Keratinocyte (primary cell): ENCODE measurements around the gene RTN3. TPM values are rescaled to one million over a fixed set of nuclear protein-coding genes. Genes with fewer than 3 reads are reported as not detected.

ENCODE experiments used
- DNase-seq: peaks from one replicate; pipeline ENCODE4 v3.0.0-alpha.2; 2011; ENCODE audit warnings: low read depth, missing footprints, low spot score
- FAIRE-seq: peaks from 2 replicates; lab custom pipeline; 2011; peaks lifted over from hg19 to GRCh38; lab: Jason Lieb, UNC
- H2AFZ ChIP-seq: 2 replicates; pipeline ENCODE4 v1.6.0; 2012; ENCODE audit warnings: low read length, control low read depth, inconsistent platforms; ENCODE audit not compliant: control insufficient read depth
- H3K27ac ChIP-seq: 2 replicates; pipeline ENCODE4 v1.5.1; 2011; ENCODE audit warnings: low read length; ENCODE audit not compliant: control insufficient read depth, insufficient read depth
- H3K27me3 ChIP-seq: 3 replicates; pipeline ENCODE4 v1.6.0; 2011; ENCODE audit warnings: low read length; ENCODE audit not compliant: control insufficient read depth, insufficient read depth; ENCODE audit errors: extremely low read depth
- H3K36me3 ChIP-seq, 2 experiments: 2 replicates in 1 of 2; 3 replicates in 1 of 2; pipeline ENCODE4 v1.5.1; 2011; ENCODE audit warnings: low read length in 2 of 2, mild to moderate bottlenecking in 1 of 2; ENCODE audit not compliant: control insufficient read depth in 2 of 2, insufficient read depth in 2 of 2; ENCODE audit errors: extremely low read depth in 1 of 2
- H3K4me1 ChIP-seq: 3 replicates; pipeline ENCODE4 v1.5.1; 2011; ENCODE audit warnings: low read length; ENCODE audit not compliant: control insufficient read depth, insufficient read depth; ENCODE audit errors: extremely low read depth
- H3K4me2 ChIP-seq: 3 replicates; pipeline ENCODE4 v1.6.0; 2011; ENCODE audit warnings: low read depth, low read length; ENCODE audit not compliant: control insufficient read depth, insufficient read depth; ENCODE audit errors: extremely low read depth
- H3K4me3 ChIP-seq, 3 experiments: fragments of 200-600 bp in 1 of 3; sonication (generic) in 1 of 3; 2 replicates in 2 of 3; 3 replicates in 1 of 3; pipeline ENCODE4 v1.5.1; 2011 to 2016; ENCODE audit warnings: low read length in 3 of 3, mild to moderate bottlenecking in 3 of 3, control low read depth in 2 of 3, inconsistent platforms in 1 of 3, low read depth in 1 of 3, mixed read lengths in 1 of 3, mixed run types in 1 of 3, moderate library complexity in 1 of 3; ENCODE audit not compliant: control insufficient read depth in 2 of 3, insufficient read depth in 2 of 3; ENCODE audit errors: extremely low read depth in 1 of 3
- H3K79me2 ChIP-seq: 2 replicates; pipeline ENCODE4 v1.6.0; 2012; ENCODE audit warnings: low read length; ENCODE audit not compliant: control insufficient read depth, insufficient read depth
- H3K9ac ChIP-seq: 3 replicates; pipeline ENCODE4 v1.6.0; 2011; ENCODE audit warnings: low read length; ENCODE audit not compliant: control insufficient read depth, insufficient read depth; ENCODE audit errors: extremely low read depth
- H3K9me1 ChIP-seq: 3 replicates; pipeline ENCODE4 v1.6.0; 2011; ENCODE audit warnings: low read length; ENCODE audit not compliant: control insufficient read depth, insufficient read depth; ENCODE audit errors: extremely low read depth
- H3K9me3 ChIP-seq: 2 replicates; pipeline ENCODE4 v1.5.1; 2012; ENCODE audit warnings: low read depth, low read length; ENCODE audit not compliant: control insufficient read depth
- H4K20me1 ChIP-seq: 3 replicates; pipeline ENCODE4 v1.6.0; 2011; ENCODE audit warnings: low read length; ENCODE audit not compliant: control insufficient read depth, insufficient read depth; ENCODE audit errors: extremely low read depth
- CTCF ChIP-seq, 3 experiments: IDR thresholded peaks in 1 of 3; conservative IDR thresholded peaks in 1 of 3; optimal IDR thresholded peaks in 1 of 3; 2 replicates in 2 of 3; 3 replicates in 1 of 3; pipeline versions ENCODE3 to v1.5.1; 2011; ENCODE audit warnings: low read length in 3 of 3, mild to moderate bottlenecking in 3 of 3, moderate library complexity in 2 of 3, control low read depth in 1 of 3, inconsistent platforms in 1 of 3; ENCODE audit not compliant: insufficient read depth in 2 of 3; ENCODE audit errors: extremely low read depth in 1 of 3
- EZH2 ChIP-seq: IDR thresholded peaks from one replicate; pipeline ENCODE4 v1.6.1; 2012; ENCODE audit warnings: inconsistent platforms, mild to moderate bottlenecking, low read length, moderate library complexity
- dilution Hi-C: fragments of 300-500 bp; cut with MboI; formaldehyde crosslinking; loops from one replicate; pipeline ENCODE4 v1.7.0; 2020; ENCODE audit warnings: low sequenced_read_pairs; ENCODE audit not compliant: extremely low pct_ligation_motif_present
- polyA plus RNA-seq, 5 experiments: library from polyadenylated mRNA; depleted of rRNA in 3 of 5; stranded (reverse) in 3 of 5; stranded (forward) in 1 of 5; unstranded in 1 of 5; fragments of >200 nt; gene quantifications; 1 replicate in 1 of 5; 2 replicates in 3 of 5; 3 replicates in 1 of 5; pipeline versions ENCODE4 v1.2.1 to v1.2.3, GENCODE V29; 2011 to 2012; ENCODE audit warnings: missing spikeins in 2 of 5, low read depth in 1 of 5, low replicate concordance in 1 of 5

The RTN3 gene
- polyA plus RNA-seq, 1 donor (not counting 4 experiments of a cell fraction or from before 2014, with no cell fraction given): 50.8 TPM

DNA sequence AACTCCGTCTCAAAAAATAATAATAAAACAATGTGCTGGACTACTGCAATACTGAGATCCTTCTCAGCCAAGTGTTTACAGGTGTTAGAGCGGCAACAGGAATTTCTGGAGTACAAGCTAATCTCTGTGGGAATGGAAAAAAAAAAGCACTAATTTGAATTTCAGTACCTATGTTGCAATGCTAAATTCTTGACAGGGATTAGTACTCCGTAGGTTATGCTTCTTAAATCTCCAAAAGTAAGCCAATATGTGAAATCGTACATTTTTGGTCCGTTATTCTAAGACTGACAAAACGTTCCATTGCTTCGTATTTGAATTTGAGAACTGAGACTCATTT lies 11.2 kb upstream of the RTN3 start:
- H4K20me1 ChIP-seq: no peaks in the 10 kb centered on the region
- peaks cover 42% of the 10 kb centered on the region for H3K79me2 ChIP-seq
- peak overlapping the region; percentile 60 to 73 (median 61) for H3K4me3 ChIP-seq
- no peaks in the 10 kb centered on the region for H3K9me3 ChIP-seq
- peak overlapping the region; percentile 70 for H3K27ac ChIP-seq
- peak overlapping the region; percentile 57 for H3K4me2 ChIP-seq
- H3K4me1 ChIP-seq: peaks cover 52% of the 10 kb centered on the region
- TF ChIP-seq EZH2 (no peak), CTCF (optimal IDR thresholded peaks at IDR 0.05 in 1 of 3, IDR thresholded peaks at IDR 0.05 in 1 of 3, conservative IDR thresholded peaks at IDR 0.05 in 1 of 3; ENCODE audit: extremely low read depth in 1 of 3, insufficient read depth in 2 of 3, low read length in 3 of 3) (no peak)
- no peaks in the 10 kb centered on the region for H3K27me3 ChIP-seq
- no peaks in the 10 kb centered on the region for H3K9me1 ChIP-seq
- peaks cover 0 to 2% of the 10 kb centered on the region in 2 experiments for H3K36me3 ChIP-seq
- DNase-seq: no peak
- no peak overlapping the region for H2AFZ ChIP-seq
- H3K9ac ChIP-seq: peak overlapping the region; percentile 71
- no peak for FAIRE-seq
- dilution Hi-C loops: no loop called here

DNA sequence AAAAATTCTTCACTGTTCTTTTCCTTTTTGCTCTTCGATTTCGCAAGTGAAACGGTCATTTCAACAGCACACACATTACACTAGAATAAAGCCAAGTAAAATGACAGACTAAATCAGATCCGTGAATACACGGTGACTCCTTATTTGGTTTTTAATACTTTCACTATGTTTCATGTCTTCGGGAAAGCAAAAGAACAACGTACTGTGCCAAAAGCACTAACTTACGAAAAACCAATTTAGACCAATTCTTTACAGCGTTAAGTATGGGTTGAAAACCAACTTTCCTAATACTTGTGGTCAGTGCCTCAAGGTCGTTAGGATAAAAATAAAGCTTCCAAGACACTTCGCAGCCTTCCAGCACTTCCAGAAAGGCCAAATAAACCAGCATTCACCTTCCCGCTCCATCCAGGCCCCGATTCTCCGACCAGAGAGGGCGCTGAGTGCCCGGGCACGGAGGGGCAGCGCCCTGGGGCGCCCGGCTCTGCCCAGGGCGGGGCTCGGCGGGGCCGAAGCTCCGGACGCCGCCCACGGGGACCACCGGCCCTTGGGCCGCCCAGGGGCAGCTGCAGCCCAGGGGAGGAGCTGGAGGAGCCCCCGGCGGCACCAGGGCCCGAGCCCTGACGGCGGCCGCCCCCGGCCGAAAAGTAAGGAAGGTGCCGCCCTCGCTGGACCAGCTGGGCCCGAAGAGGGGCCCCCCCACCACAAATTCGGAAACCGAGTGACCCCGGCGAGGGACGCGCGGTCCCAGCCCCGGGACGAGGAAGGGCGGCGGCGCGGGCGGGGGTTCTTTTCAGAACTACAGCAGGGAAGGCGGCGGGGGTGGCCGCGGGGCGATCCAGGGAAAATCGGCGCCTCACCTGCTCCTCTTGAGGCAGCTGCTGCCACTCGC lies 10.6 kb upstream of the RTN3 start:
- dilution Hi-C loops: no loop called here
- Histone ChIP-seq H3K27ac (peak overlapping the region; percentile 70), H3K4me3 (peak overlapping the region; percentile 60 to 73 (median 61)), H3K27me3 (no peaks in the 10 kb centered on the region), H3K9me3 (no peaks in the 10 kb centered on the region), H3K36me3 (no peaks in the 10 kb centered on the region), H4K20me1 (no peaks in the 10 kb centered on the region), H3K9me1 (no peaks in the 10 kb centered on the region), H2AFZ (peak overlapping the region; percentile 68), H3K79me2 (peaks cover 36% of the 10 kb centered on the region), H3K9ac (peak overlapping the region; percentile 71), H3K4me1 (peaks cover 52% of the 10 kb centered on the region), H3K4me2 (peak overlapping the region; percentile 57)
- FAIRE-seq: no peak
- TF ChIP-seq EZH2 (no peak), CTCF (optimal IDR thresholded peaks at IDR 0.05 in 1 of 3, IDR thresholded peaks at IDR 0.05 in 1 of 3, conservative IDR thresholded peaks at IDR 0.05 in 1 of 3; ENCODE audit: extremely low read depth in 1 of 3, insufficient read depth in 2 of 3, low read length in 3 of 3) (peak; percentile 38 to 65 (median 44))
- DNase-seq: no peak
